ENCODE measurements around the gene GIPC2.
"Not testable (repeated sequence)": the region's sequence is repeated elsewhere in the genome, so short reads cannot be mapped to it uniquely, and the experiment has no call there.

Gene GIPC2

GRCh38 chr1:78095593-78095992 is 49.8 kb downstream of the GIPC2 start:
- DNase-seq (ENCODE audit: low read depth in 2 of 2) = no peak

GRCh38 chr1:78096017-78096416 is 50.3 kb downstream of the GIPC2 start:
- no peak for DNase-seq (ENCODE audit: low read depth in 2 of 2)

GRCh38 chr1:78096976-78097375 is 51.2 kb downstream of the GIPC2 start:
- DNase-seq (ENCODE audit: low read depth in 2 of 2) = no peak

GRCh38 chr1:78101051-78101450 is 55.3 kb downstream of the GIPC2 start:
- DNase-seq (ENCODE audit: low read depth in 2 of 2) = no peak

- DNase-seq (ENCODE audit: low read depth in 2 of 2) = no peak
These were observed 55.7 kb downstream of the GIPC2 start for GRCh38 chr1:78101514-78101913.

- DNase-seq (ENCODE audit: low read depth in 2 of 2) = no peak
These were observed 56.3 kb downstream of the GIPC2 start for GRCh38 chr1:78102082-78102481.

GRCh38 chr1:78102916-78103315 is 57.1 kb downstream of the GIPC2 start:
- DNase-seq (ENCODE audit: low read depth in 2 of 2) = no peak

- no peak for DNase-seq (ENCODE audit: low read depth in 2 of 2)
These were observed 58.6 kb downstream of the GIPC2 start for GRCh38 chr1:78104322-78104721.

GRCh38 chr1:78109659-78110058 is 63.9 kb downstream of the GIPC2 start:
- not testable (repeated sequence) for DNase-seq (ENCODE audit: low read depth in 2 of 2)

GRCh38 chr1:78113156-78113916 is 67.6 kb downstream of the GIPC2 start:
- DNase-seq (ENCODE audit: low read depth in 2 of 2) = no peak

GRCh38 chr1:78114034-78114956 is 68.5 kb downstream of the GIPC2 start:
- DNase-seq (ENCODE audit: low read depth in 2 of 2) = peak; percentile 4 to 10

- not testable (repeated sequence) for DNase-seq (ENCODE audit: low read depth in 2 of 2)
These were observed 74.7 kb downstream of the GIPC2 start for GRCh38 chr1:78120485-78120884.

- DNase-seq (ENCODE audit: low read depth in 2 of 2) = no peak
These were observed 75.9 kb downstream of the GIPC2 start for GRCh38 chr1:78121710-78122109.

- no peak for DNase-seq (ENCODE audit: low read depth in 2 of 2)
These were observed 76.6 kb downstream of the GIPC2 start for GRCh38 chr1:78122389-78122788.

- no peak for DNase-seq (ENCODE audit: low read depth in 2 of 2)
These were observed 80.7 kb downstream of the GIPC2 start for GRCh38 chr1:78126506-78126905.

- no peak for DNase-seq (ENCODE audit: low read depth in 2 of 2)
These were observed 86.6 kb downstream of the GIPC2 start for GRCh38 chr1:78132174-78132947.

GRCh38 chr1:78132948-78133322 is 87.2 kb downstream of the GIPC2 start:
- no peak for DNase-seq (ENCODE audit: low read depth in 2 of 2)

- DNase-seq (ENCODE audit: low read depth in 2 of 2) = no peak
These were observed 90.9 kb downstream of the GIPC2 start for GRCh38 chr1:78136680-78137079.

GRCh38 chr1:78141531-78142231 is 95.9 kb downstream of the GIPC2 start:
- no peak for DNase-seq (ENCODE audit: low read depth in 2 of 2)

GRCh38 chr1:78142736-78143135 is 97.0 kb downstream of the GIPC2 start:
- DNase-seq (ENCODE audit: low read depth in 2 of 2) = no peak

GRCh38 chr1:78143152-78143551 is 97.4 kb downstream of the GIPC2 start:
- DNase-seq (ENCODE audit: low read depth in 2 of 2) = no peak

- DNase-seq (ENCODE audit: low read depth in 2 of 2) = no peak
These were observed 97.9 kb downstream of the GIPC2 start for GRCh38 chr1:78143673-78144072.
